ENCODE data around the gene PLA2G4E. TPM values are rescaled to one million over a fixed set of nuclear protein-coding genes. Genes with fewer than 3 reads are reported as not detected.

Gene PLA2G4E
- total RNA-seq, 1 experiment from 2014 or later, result not detected

DNA sequence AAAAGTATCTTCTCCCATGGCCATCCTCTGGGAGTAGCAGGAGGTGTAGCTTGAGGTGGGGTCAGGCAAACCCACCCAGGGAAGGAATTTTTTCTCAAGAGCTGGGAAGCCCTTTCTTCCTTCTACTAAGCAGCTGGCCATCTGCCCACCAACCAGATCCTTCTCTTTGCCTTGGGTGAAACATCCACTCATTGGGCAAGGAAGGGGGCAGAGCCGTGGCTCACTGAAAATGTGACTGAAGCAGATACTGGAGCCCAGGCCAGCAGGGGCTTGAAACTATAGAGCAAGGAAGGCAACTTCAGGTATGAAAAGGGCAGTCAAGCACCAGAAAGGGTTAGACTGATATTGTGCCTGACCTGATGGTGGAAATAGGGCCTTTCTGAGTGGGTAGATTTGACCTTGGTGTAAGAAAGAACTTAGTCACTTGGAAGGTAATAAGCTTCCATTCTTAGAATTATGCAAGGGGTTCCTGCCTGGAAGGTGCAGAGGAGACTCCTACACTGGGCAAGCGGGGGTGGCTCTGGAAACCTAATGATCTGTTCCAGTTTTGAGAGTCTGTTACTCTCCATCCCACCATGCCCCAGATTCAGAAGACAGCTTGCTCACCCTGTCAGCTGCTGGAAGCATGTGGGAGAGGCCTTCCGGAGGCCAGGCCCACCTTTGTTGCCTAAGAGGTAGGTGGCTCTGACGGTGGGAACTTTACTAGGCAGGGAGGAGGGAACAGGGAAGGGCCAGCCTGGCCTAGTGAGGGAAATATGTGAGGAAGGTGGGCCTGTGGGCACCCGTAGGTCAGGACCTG is 22.0 kb upstream of the PLA2G4E start:
- Histone ChIP-seq H3K9me3 (replicated peaks) (no peaks in the 10 kb centered on the region), H3K4me3 (no peak overlapping the region), H3K4me1 (replicated peaks) (no peaks in the 10 kb centered on the region), H3K36me3 (no peaks in the 10 kb centered on the region), H3K27me3 (replicated peaks) (no peaks in the 10 kb centered on the region; the same call in 1 of the 2 replicates), H3K27ac (no peak overlapping the region)
- no peak for DNase-seq (ENCODE audit: low read depth in 1 of 2, low spot score in 2 of 2)

DNA sequence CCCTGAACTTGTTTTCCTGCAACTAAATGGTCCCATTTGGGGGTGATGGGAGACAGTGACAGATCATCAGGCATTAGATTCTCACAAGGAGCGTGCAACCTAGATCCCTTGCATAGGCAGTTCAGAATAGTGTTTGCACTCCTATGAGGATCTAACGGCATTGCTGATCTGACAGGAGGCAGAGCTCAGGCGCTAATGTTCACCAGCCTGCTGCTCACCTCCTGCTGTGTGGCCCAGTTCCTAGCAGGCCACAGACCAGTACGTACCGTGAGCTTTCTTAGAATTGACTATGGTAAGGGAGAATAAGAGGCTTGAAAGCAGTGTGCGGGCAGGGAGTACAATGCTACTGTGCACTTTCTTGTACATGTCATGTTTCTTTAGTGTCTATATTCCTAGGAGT is 17.6 kb upstream of the PLA2G4E start:
- Histone ChIP-seq H3K36me3 (no peaks in the 10 kb centered on the region), H3K9me3 (replicated peaks) (no peaks in the 10 kb centered on the region), H3K27ac (no peak overlapping the region), H3K27me3 (replicated peaks) (no peaks in the 10 kb centered on the region; the same call in 1 of the 2 replicates), H3K4me1 (replicated peaks) (no peaks in the 10 kb centered on the region), H3K4me3 (no peak overlapping the region)
- no peak for DNase-seq (ENCODE audit: low read depth in 1 of 2, low spot score in 2 of 2)

DNA sequence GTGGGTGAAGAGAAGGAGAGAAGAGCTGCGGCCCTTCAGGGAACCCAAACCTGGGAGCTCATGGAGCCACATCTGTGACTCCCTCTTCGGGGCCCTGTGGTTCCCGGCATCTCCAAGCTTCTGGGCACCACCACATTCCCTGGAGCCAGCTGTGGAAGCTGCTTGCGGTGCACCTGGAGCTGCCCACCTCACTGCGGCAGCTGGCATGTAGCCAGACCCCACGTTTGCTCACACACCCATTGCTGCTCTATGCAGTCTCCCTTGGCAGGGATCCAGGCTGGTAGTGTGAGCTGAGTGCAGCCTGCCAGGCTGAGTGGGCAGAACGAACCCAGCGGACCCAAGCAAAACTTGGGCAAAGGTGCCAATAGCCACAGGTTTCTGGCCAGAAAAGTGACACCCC is 16.8 kb upstream of the PLA2G4E start:
- Histone ChIP-seq H3K27ac (no peak overlapping the region), H3K4me1 (replicated peaks) (no peaks in the 10 kb centered on the region), H3K27me3 (replicated peaks) (no peaks in the 10 kb centered on the region; the same call in 1 of the 2 replicates), H3K36me3 (no peaks in the 10 kb centered on the region), H3K4me3 (no peak overlapping the region), H3K9me3 (replicated peaks) (no peaks in the 10 kb centered on the region)
- DNase-seq (ENCODE audit: low read depth in 1 of 2, low spot score in 2 of 2), result no peak

DNA sequence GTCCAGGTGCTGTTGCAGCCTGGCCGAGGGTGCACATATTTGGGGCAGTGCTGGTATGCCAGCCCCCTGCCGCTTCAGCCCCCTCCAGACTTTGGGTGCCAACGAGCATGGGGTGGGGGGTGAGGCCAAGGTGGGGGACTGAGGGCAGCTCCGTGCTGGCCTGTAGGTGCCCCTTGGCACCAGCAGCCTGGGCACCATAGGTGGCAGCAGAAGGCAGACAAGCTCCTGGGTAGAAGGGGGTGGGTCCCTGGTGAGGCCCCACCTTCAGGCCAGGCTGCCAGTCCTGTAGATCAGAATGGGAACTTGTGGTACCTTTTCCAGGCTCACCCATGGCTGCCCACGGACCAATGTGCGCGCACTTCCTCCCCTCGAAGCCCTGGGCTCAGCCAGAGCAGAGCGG is 16.1 kb upstream of the PLA2G4E start:
- no peaks in the 10 kb centered on the region for H3K4me1 ChIP-seq (replicated peaks)
- no peaks in the 10 kb centered on the region for H3K9me3 ChIP-seq (replicated peaks)
- H3K36me3 ChIP-seq, result no peaks in the 10 kb centered on the region
- H3K27me3 ChIP-seq (replicated peaks), result no peaks in the 10 kb centered on the region; the same call in 1 of the 2 replicates
- H3K4me3 ChIP-seq, result no peak overlapping the region
- no peak for DNase-seq (ENCODE audit: low read depth in 1 of 2, low spot score in 2 of 2)
- no peak overlapping the region for H3K27ac ChIP-seq

DNA sequence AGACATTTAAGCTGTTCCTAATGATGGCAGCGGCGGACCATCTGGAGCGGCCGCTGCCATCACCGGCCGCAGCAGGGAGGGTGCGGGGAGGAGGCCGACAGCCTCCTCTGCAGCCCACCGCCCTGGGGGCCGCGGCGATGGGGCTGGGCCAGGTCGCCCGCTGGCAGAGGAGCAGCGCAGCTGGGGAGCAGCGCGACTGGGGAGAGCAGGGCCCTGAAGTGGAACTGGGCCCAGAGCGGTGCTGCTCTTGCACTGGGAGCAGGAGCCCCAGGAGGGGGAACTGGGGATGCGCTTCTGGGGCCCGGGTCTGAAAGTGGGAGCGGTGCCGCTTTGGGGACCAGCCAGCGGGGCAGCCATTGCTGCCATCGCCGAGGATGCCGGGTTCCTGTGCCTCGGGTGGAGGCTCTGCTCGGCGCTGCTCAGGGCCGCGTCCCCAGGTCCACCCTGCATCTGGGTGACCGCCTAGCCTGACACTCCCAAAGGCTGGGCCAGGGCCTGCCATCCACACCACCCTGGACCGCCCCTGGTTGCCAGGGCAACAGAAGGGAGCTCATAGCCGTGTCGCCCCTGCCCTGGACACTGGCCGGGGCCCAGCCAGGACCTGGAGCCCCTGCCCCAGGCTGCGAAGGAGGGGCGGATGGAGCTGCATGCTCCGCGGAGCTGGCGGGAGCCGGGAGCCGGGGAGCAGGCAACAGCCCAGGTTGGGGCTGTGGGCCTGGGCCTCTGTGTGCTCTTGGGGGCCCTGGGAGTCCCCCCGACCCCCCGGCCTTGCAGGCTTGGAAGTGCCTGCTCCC is 15.5 kb upstream of the PLA2G4E start:
- no peaks in the 10 kb centered on the region for H3K4me1 ChIP-seq (replicated peaks)
- peak in 1 of 2 experiments; percentile 30 for DNase-seq (ENCODE audit: low read depth in 1 of 2, low spot score in 2 of 2)
- peaks cover 5% of the 10 kb centered on the region; the same call in 1 of the 2 replicates for H3K27me3 ChIP-seq (replicated peaks)
- no peaks in the 10 kb centered on the region for H3K36me3 ChIP-seq
- H3K4me3 ChIP-seq, result no peak overlapping the region
- 0 out of 2 replicates have a peak, but pooled peaks cover 3% of the 10 kb centered on the region for H3K9me3 ChIP-seq (replicated peaks)
- H3K27ac ChIP-seq, result no peak overlapping the region

DNA sequence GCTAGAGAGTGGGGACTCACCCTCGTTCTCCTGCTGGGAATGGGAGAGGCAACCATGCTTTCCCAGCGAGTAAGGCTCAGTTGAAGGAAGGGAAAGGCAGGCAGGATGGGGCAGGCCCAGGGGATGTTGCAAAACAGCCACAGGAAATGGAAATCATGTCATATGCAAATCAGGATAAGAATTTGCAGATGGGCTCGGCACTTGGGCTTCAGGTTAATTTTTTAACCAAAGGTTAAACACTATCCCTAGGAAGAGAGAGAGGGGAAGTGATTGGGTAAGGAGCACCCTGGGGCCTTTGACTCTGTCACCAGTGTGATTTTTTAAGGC is 14.6 kb upstream of the PLA2G4E start:
- Histone ChIP-seq H3K36me3 (no peaks in the 10 kb centered on the region), H3K4me1 (replicated peaks) (no peaks in the 10 kb centered on the region), H3K4me3 (no peak overlapping the region), H3K27me3 (replicated peaks) (peaks cover 10% of the 10 kb centered on the region; the same call in 1 of the 2 replicates), H3K9me3 (replicated peaks) (0 out of 2 replicates have a peak, but pooled peaks cover 3% of the 10 kb centered on the region), H3K27ac (no peak overlapping the region)
- peak in 1 of 2 experiments; percentile 28 for DNase-seq (ENCODE audit: low read depth in 1 of 2, low spot score in 2 of 2)

DNA sequence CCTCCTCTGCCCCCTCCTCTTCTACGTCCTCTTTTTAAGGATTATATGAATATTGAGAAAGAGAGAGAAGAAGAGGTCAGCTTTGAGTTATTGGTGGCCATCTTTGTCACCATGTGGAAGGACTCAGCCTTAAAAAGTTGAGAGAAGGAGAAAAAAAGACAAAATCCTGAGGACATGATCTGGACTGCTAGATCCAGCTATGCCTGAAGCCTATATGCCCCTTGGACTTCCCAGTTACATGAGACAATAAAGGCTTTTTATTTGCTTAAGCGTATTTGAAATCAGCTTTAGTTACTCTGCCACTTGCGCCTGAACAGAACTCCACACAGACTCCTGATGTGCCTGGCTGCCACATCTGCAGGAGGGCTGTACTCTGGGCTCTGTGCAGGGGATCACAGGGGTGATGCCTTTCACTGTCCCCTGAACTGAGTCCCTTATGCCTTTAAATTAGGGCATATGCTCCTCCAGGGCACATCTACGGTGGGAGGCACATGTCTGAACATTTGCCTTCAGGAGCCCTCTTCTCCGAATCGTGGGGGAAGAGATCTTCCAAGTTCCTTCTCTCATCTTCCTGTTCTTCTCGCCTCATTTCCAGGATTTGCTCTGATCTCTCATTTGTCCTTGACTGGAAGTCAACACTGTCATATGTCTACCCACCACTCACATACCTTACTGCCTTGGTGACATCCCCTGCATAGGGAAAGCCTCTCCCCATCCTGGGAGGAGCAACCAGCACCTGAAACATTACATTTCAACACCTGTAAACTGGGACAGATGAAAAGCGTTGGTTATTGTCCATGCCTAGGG is 14.0 kb upstream of the PLA2G4E start:
- Histone ChIP-seq H3K4me3 (no peak overlapping the region), H3K4me1 (replicated peaks) (no peaks in the 10 kb centered on the region), H3K27ac (no peak overlapping the region), H3K9me3 (replicated peaks) (0 out of 2 replicates have a peak, but pooled peaks cover 3% of the 10 kb centered on the region), H3K36me3 (no peaks in the 10 kb centered on the region), H3K27me3 (replicated peaks) (peaks cover 10% of the 10 kb centered on the region; the same call in 1 of the 2 replicates)
- DNase-seq (ENCODE audit: low read depth in 1 of 2, low spot score in 2 of 2), result peak in 1 of 2 experiments; percentile 13

DNA sequence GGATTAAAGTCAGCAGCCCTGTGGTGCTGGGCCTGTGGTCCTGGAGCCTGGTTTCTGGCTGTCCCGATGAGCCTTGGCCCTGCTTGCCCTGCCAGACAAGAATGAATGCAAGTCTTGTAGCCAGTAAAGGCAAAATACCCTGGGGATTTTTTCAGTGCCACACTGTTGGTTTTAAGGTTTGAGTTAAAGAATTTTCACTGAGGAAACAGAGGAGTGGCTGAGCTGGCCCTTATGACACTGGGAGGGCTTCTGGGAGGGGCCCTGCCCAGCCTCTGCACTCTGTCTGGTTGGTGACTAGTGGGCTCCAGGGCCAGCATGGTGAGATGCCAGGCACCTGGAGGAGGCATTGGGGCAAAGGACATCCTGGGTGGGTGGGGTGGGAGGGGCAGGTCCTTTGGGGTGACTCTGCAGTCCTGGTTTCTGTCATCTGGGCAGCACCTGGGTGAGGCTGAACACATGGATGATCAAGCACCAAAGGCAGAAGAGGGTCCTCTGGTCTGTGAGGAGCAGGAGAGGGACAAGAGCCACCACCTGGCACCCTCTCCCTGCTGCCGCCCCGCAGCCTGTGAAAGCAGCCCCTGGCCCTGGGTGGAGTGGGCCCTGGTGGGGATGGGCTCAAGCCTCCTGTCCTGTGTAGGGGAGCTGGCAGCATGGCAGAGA is 12.5 kb upstream of the PLA2G4E start:
- peaks cover 16% of the 10 kb centered on the region for H3K27me3 ChIP-seq (replicated peaks)
- 0 out of 2 replicates have a peak, but pooled peaks cover 3% of the 10 kb centered on the region for H3K9me3 ChIP-seq (replicated peaks)
- no peaks in the 10 kb centered on the region for H3K36me3 ChIP-seq
- no peaks in the 10 kb centered on the region for H3K4me1 ChIP-seq (replicated peaks)
- H3K27ac ChIP-seq, result no peak overlapping the region
- H3K4me3 ChIP-seq, result no peak overlapping the region
- peak in 1 of 2 experiments; percentile 26 for DNase-seq (ENCODE audit: low read depth in 1 of 2, low spot score in 2 of 2)

DNA sequence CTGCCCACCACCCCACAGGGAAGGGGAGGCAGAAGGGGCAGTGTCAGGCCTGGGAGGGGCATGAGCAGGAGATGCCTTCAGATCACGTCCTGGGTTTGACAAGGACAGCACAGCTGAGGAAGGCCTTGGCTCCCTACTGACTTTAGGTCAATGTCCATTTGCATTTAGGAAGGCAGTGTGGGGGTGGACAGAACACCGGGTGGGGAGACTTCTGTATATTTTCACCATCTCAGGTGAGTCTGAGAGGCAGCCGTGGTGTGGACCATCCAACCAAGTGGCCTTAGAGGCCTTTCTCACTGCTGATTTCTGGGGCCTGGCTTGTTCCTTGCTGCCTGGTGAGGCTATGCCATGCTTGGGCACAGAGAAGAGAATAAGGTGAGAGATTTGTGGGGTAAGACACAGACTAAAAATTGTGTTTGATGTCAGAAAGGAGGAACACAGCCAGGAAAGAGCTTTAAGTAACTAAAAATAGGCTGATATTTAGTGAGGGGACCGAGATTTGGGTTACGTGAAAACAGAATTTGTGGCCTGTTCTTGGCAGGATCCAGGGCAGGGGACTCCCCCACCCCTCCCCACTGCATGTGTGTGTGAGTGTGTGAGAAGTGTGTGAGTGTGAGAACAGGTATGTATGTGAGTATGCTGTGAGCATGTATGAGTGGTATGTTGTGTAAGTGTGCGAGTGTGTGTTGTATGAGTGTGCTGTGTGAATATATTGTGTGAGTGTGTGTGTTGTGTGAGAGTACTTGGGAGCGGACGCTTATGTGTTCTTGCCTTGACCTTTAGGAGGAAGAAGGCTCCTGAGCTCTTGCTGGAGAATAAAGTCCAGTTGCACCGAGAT is 11.8 kb upstream of the PLA2G4E start:
- Histone ChIP-seq H3K4me3 (no peak overlapping the region), H3K36me3 (no peaks in the 10 kb centered on the region), H3K27me3 (replicated peaks) (peaks cover 21% of the 10 kb centered on the region), H3K9me3 (replicated peaks) (0 out of 2 replicates have a peak, but pooled peaks cover 3% of the 10 kb centered on the region), H3K27ac (no peak overlapping the region), H3K4me1 (replicated peaks) (no peaks in the 10 kb centered on the region)
- DNase-seq (ENCODE audit: low read depth in 1 of 2, low spot score in 2 of 2), result no peak

DNA sequence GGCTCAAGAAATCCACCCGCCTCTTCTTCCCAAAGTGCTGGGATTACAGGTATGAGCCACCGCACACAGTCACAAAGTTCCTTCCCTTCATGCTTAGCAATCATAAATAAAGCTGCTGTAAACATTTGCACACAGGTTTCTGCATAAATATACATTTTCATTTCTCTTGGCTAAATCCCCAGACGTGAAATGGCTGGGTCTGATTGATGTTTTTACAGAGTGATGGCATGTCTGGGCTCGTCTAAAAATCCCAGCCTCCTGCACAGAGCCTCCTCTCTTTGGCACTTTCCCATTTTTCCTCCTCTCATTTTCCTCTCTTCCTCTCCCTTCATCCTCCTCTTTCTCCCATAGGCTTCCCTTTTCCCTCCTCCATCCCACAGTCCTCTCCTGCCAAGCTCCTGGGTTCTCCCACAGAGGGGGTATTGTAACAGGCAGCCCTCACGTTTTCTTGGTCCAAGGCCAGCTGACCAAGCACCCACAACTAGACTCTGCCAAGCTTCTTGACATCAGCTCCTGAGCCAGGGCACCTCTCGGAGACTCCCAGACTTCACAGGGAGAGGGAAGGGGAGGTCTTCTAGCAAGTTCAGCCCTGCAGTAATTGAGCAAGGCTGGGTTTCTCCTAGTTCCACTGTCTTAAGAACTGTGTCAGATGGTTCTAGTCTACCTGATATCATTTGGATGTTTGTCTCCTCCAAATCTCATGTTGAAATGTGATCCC is 10.5 kb upstream of the PLA2G4E start:
- H3K27me3 ChIP-seq (replicated peaks), result peaks cover 24% of the 10 kb centered on the region
- H3K9me3 ChIP-seq (replicated peaks), result 0 out of 2 replicates have a peak, but pooled peaks cover 3% of the 10 kb centered on the region
- H3K4me1 ChIP-seq (replicated peaks), result no peaks in the 10 kb centered on the region
- no peak overlapping the region for H3K27ac ChIP-seq
- DNase-seq (ENCODE audit: low read depth in 1 of 2, low spot score in 2 of 2), result no peak
- no peaks in the 10 kb centered on the region for H3K36me3 ChIP-seq
- H3K4me3 ChIP-seq, result no peak overlapping the region

DNA sequence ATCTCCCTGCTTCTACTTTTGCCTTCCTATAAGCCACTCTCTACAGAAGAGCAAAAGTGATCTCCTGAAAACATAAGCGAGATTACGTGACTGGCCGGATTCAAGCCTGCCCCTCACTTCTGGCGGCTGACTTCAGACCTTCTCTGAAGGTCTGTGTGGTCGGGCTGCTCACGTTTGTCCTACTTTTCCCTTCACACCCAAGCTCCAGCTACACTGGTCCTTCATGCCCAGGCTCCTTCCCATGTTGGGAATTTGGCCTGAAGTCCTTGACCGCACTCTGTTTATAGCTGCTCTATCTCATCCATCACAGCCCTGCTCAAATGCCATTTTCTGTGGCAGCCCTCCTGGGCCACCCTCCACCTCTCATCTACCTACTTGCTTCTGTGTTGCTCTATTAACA is 6.7 kb upstream of the PLA2G4E start:
- no peaks in the 10 kb centered on the region for H3K4me1 ChIP-seq (replicated peaks)
- H3K4me3 ChIP-seq, result no peak overlapping the region
- peaks cover 28% of the 10 kb centered on the region for H3K27me3 ChIP-seq (replicated peaks)
- H3K36me3 ChIP-seq, result no peaks in the 10 kb centered on the region
- H3K9me3 ChIP-seq (replicated peaks), result peaks cover 3% of the 10 kb centered on the region; the same call in 1 of the 2 replicates
- DNase-seq (ENCODE audit: low read depth in 1 of 2, low spot score in 2 of 2), result no peak
- no peak overlapping the region for H3K27ac ChIP-seq

DNA sequence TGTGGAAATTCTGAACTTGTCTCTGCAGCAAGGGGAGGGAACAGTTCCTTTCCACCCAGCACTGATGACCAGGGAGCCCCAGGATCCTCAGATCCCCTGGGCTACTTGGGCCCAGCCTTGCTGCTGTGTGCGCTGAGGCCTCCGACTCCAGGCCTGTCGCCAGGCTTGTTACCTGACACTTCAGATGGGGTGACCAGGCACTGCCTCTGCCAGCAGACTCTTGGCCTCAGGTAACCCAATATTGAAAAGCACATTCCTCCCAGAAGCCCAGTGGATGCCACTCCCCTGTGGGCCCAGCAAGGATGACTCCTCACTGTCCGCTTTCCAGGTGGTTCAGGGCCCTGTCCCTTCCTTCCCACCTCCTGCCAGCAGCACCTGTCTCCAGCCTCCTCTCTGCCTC is 3.5 kb upstream of the PLA2G4E start:
- Histone ChIP-seq H3K4me3 (no peak overlapping the region), H3K4me1 (replicated peaks) (no peaks in the 10 kb centered on the region), H3K36me3 (no peaks in the 10 kb centered on the region), H3K27me3 (replicated peaks) (peaks cover 19% of the 10 kb centered on the region), H3K9me3 (replicated peaks) (no peaks in the 10 kb centered on the region; the same call in 1 of the 2 replicates), H3K27ac (no peak overlapping the region)
- no peak for DNase-seq (ENCODE audit: low read depth in 1 of 2, low spot score in 2 of 2)
